ENCODE measurements around the gene FNBP1L.
"Not testable (repeated sequence)": the region's sequence is repeated elsewhere in the genome, so short reads cannot be mapped to it uniquely, and the experiment has no call there.

Gene FNBP1L

DNA sequence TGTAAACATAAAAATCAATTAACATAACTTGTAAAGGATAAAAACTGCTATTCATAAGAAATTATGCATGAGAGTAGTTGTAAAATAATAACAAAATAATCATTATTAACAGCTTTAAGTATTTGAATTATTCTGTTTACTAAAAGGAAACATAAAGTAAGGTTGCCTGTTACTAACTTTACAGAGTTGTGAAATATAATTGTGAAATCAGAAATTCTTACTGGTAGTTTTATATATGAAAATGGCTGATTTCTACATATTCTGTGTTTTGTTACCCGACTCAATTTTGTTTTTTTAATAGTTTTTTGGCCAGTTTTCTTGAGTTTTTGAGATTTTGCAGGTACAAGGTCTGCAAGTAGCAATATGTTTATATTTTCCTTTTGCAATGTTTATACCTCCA, 27.8 kb downstream of the FNBP1L start:
- Histone ChIP-seq H4K8ac (ENCODE audit: low read depth, low read length) (no peak overlapping the region), H2BK120ac (ENCODE audit: low read depth, low read length) (no peak overlapping the region), H3K79me1 (ENCODE audit: low read depth, low read length) (no peaks in the 10 kb centered on the region), H2AFZ (ENCODE audit: low read length) (no peak overlapping the region), H3K27me3 (ENCODE audit: control insufficient read depth in 3 of 3, insufficient read depth in 3 of 3, low read depth in 1 of 3, low read length in 3 of 3) (no peaks in the 10 kb centered on the region), H3K4me1 (ENCODE audit: control insufficient read depth in 2 of 2, insufficient read depth in 1 of 2, low read depth in 1 of 2, low read length in 2 of 2) (no peaks in the 10 kb centered on the region), H3K14ac (ENCODE audit: low read length) (no peak overlapping the region), H3K18ac (ENCODE audit: low read length) (no peak overlapping the region), H3K9ac (ENCODE audit: low read depth, low read length, poor library complexity) (no peak overlapping the region), H3K4me2 (ENCODE audit: insufficient read depth, low read length, poor library complexity, severe bottlenecking) (no peak overlapping the region), H2BK12ac (ENCODE audit: low read length) (no peak overlapping the region), H3K27ac (replicated peaks; ENCODE audit: low read length) (no peak overlapping the region), H2BK15ac (ENCODE audit: low read length) (no peak overlapping the region), H3K36me3 (replicated peaks in 1 of 2; ENCODE audit: control insufficient read depth in 2 of 2, insufficient read depth in 2 of 2, low read length in 2 of 2) (peaks cover 2% of the 10 kb centered on the region in 2 donors), H3K9me3 (replicated peaks in 1 of 2; ENCODE audit: control insufficient read depth in 2 of 2, insufficient read depth in 1 of 2, low read depth in 1 of 2, low read length in 2 of 2) (peaks cover 5 to 19% of the 10 kb centered on the region in 2 donors), H3K4me3 (ENCODE audit: low read length in 2 of 2) (no peak overlapping the region), H3K23ac (ENCODE audit: low read depth, low read length, poor library complexity) (no peak overlapping the region), H3K4ac (ENCODE audit: low read length) (no peak overlapping the region), H2AK5ac (ENCODE audit: low read depth, low read length) (no peak overlapping the region), H2BK5ac (ENCODE audit: low read length) (no peak overlapping the region), H4K91ac (ENCODE audit: low read depth, low read length, poor library complexity) (no peak overlapping the region)
- DNase-seq (ENCODE audit: low spot score), result no peak
- no CpG with 5 or more reads among the region's 1 CpG for WGBS, 2 donors (ENCODE audit: extremely low coverage in 2 of 2, insufficient read length in 2 of 2, insufficient replicate concordance in 1 of 2)

DNA sequence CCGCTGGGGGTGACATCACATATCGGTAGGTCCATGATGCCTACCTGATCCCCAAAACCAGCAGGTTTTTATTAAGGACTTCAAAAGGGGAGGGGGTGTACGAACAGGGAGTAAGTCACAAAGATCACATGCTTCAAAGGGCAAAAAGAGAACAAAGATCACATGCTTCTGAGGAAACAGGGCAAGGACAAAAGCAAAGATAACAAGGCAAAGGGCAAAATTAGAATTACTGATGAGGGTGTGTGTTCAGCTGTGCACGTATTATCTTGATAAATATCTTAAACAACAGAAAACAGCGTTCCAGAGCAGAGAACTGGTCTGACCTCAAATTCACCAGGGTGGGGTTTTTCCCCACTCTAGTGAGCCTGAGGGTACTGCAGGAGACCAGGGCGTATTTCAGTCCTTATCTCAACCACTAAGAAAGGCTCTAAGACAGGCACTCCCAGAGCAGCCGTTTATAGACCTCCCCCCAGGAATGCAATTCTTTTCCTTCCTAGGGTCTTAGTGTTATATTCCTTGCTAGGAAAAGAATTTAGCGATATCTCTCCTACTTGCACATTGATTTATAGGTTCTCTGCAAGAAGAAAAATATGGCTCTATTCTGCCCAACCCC, 31.3 kb downstream of the FNBP1L start:
- not testable (repeated sequence) for H3K36me3 ChIP-seq (replicated peaks in 1 of 2; ENCODE audit: control insufficient read depth in 2 of 2, insufficient read depth in 2 of 2, low read length in 2 of 2); H3K27me3 ChIP-seq (ENCODE audit: control insufficient read depth in 3 of 3, insufficient read depth in 3 of 3, low read depth in 1 of 3, low read length in 3 of 3); H3K18ac ChIP-seq (ENCODE audit: low read length); H3K14ac ChIP-seq (ENCODE audit: low read length); H2BK15ac ChIP-seq (ENCODE audit: low read length); H3K4me1 ChIP-seq (ENCODE audit: control insufficient read depth in 2 of 2, insufficient read depth in 1 of 2, low read depth in 1 of 2, low read length in 2 of 2); H4K8ac ChIP-seq (ENCODE audit: low read depth, low read length); DNase-seq (ENCODE audit: low spot score); H2AFZ ChIP-seq (ENCODE audit: low read length); H3K4me3 ChIP-seq (ENCODE audit: low read length in 2 of 2); H3K4me2 ChIP-seq (ENCODE audit: insufficient read depth, low read length, poor library complexity, severe bottlenecking); H3K23ac ChIP-seq (ENCODE audit: low read depth, low read length, poor library complexity); H3K79me1 ChIP-seq (ENCODE audit: low read depth, low read length); H3K27ac ChIP-seq (replicated peaks; ENCODE audit: low read length); H2BK5ac ChIP-seq (ENCODE audit: low read length); H3K4ac ChIP-seq (ENCODE audit: low read length); H2AK5ac ChIP-seq (ENCODE audit: low read depth, low read length); H3K9ac ChIP-seq (ENCODE audit: low read depth, low read length, poor library complexity); H2BK120ac ChIP-seq (ENCODE audit: low read depth, low read length); H2BK12ac ChIP-seq (ENCODE audit: low read length); H4K91ac ChIP-seq (ENCODE audit: low read depth, low read length, poor library complexity)
- peaks cover 5 to 19% of the 10 kb centered on the region in 2 donors for H3K9me3 ChIP-seq (replicated peaks in 1 of 2; ENCODE audit: control insufficient read depth in 2 of 2, insufficient read depth in 1 of 2, low read depth in 1 of 2, low read length in 2 of 2)
- no CpG with 5 or more reads among the region's 8 CpGs for WGBS, 2 donors (ENCODE audit: extremely low coverage in 2 of 2, insufficient read length in 2 of 2, insufficient replicate concordance in 1 of 2)

DNA sequence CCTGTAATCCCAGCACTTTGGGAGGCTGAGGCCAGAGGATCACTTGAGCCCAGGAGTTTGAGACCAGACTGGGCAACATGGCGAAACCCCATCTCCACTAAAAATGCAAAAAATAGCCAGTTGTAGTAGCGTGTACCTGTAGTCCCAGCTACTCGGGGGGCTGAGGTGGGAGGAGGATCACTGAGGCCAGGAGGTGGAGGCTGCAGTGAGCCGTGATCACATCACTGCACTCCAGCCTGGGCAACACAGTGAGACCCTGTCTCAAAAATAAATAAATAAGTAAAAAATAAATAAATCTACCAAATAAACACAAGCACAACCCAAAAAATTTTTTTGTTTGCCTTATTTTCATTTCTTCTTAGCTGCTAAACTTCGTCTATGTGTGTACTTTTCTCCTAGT, 34.0 kb downstream of the FNBP1L start:
- H3K4me3 ChIP-seq (ENCODE audit: low read length in 2 of 2); H3K4ac ChIP-seq (ENCODE audit: low read length): not testable (repeated sequence)
- H3K9me3 ChIP-seq (replicated peaks in 1 of 2; ENCODE audit: control insufficient read depth in 2 of 2, insufficient read depth in 1 of 2, low read depth in 1 of 2, low read length in 2 of 2), result peaks cover 5 to 13% of the 10 kb centered on the region in 2 donors

DNA sequence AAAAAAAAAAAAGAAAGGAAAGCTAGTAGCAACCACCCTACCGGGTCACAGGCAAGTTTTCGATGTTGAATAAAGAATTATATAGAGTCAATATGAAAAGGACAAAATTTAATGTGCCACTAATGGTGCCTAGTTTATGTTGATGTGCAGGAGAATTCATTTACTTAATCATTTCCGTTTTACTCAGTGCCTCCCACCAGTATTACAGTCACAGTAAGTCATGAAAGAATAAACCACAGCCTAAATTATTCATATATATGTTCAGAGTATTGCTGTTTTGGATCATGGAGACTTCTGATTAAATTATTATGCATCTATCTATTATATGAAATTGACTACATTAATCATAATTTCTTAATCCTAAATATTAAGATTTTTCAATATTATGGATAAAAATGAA, 35.3 kb downstream of the FNBP1L start:
- Histone ChIP-seq H3K9me3 (replicated peaks in 1 of 2; ENCODE audit: control insufficient read depth in 2 of 2, insufficient read depth in 1 of 2, low read depth in 1 of 2, low read length in 2 of 2) (peaks cover 3 to 13% of the 10 kb centered on the region in 2 donors), H3K18ac (ENCODE audit: low read length) (no peak overlapping the region), H2BK15ac (ENCODE audit: low read length) (no peak overlapping the region), H2AFZ (ENCODE audit: low read length) (no peak overlapping the region), H3K36me3 (replicated peaks in 1 of 2; ENCODE audit: control insufficient read depth in 2 of 2, insufficient read depth in 2 of 2, low read length in 2 of 2) (peaks cover under 1 to 4% of the 10 kb centered on the region in 2 donors), H3K79me1 (ENCODE audit: low read depth, low read length) (peaks cover 1% of the 10 kb centered on the region), H3K14ac (ENCODE audit: low read length) (no peak overlapping the region), H3K9ac (ENCODE audit: low read depth, low read length, poor library complexity) (no peak overlapping the region), H3K4me1 (ENCODE audit: control insufficient read depth in 2 of 2, insufficient read depth in 1 of 2, low read depth in 1 of 2, low read length in 2 of 2) (no peaks in the 10 kb centered on the region), H2BK120ac (ENCODE audit: low read depth, low read length) (no peak overlapping the region), H3K23ac (ENCODE audit: low read depth, low read length, poor library complexity) (no peak overlapping the region), H2AK5ac (ENCODE audit: low read depth, low read length) (no peak overlapping the region), H3K27ac (replicated peaks; ENCODE audit: low read length) (no peak overlapping the region), H4K91ac (ENCODE audit: low read depth, low read length, poor library complexity) (no peak overlapping the region), H2BK5ac (ENCODE audit: low read length) (no peak overlapping the region), H2BK12ac (ENCODE audit: low read length) (no peak overlapping the region), H4K8ac (ENCODE audit: low read depth, low read length) (no peak overlapping the region), H3K4ac (ENCODE audit: low read length) (no peak overlapping the region), H3K27me3 (ENCODE audit: control insufficient read depth in 3 of 3, insufficient read depth in 3 of 3, low read depth in 1 of 3, low read length in 3 of 3) (no peaks in the 10 kb centered on the region), H3K4me3 (ENCODE audit: low read length in 2 of 2) (no peak overlapping the region), H3K4me2 (ENCODE audit: insufficient read depth, low read length, poor library complexity, severe bottlenecking) (no peak overlapping the region)
- DNase-seq (ENCODE audit: low spot score), result no peak
- no CpG with 5 or more reads among the region's 3 CpGs for whole genome bisulfite sequencing, 2 donors (ENCODE audit: extremely low coverage in 2 of 2, insufficient read length in 2 of 2, insufficient replicate concordance in 1 of 2)

More for the DNA sequence above, 34.0 kb downstream of the FNBP1L start:
- not testable (repeated sequence) for H3K9ac ChIP-seq (ENCODE audit: low read depth, low read length, poor library complexity); H4K8ac ChIP-seq (ENCODE audit: low read depth, low read length); H2BK12ac ChIP-seq (ENCODE audit: low read length); H3K18ac ChIP-seq (ENCODE audit: low read length); H3K27me3 ChIP-seq (ENCODE audit: control insufficient read depth in 3 of 3, insufficient read depth in 3 of 3, low read depth in 1 of 3, low read length in 3 of 3); H2AFZ ChIP-seq (ENCODE audit: low read length); H4K91ac ChIP-seq (ENCODE audit: low read depth, low read length, poor library complexity); H2BK5ac ChIP-seq (ENCODE audit: low read length); H3K23ac ChIP-seq (ENCODE audit: low read depth, low read length, poor library complexity); H3K14ac ChIP-seq (ENCODE audit: low read length); H3K27ac ChIP-seq (replicated peaks; ENCODE audit: low read length); H3K79me1 ChIP-seq (ENCODE audit: low read depth, low read length); DNase-seq (ENCODE audit: low spot score); H3K36me3 ChIP-seq (replicated peaks in 1 of 2; ENCODE audit: control insufficient read depth in 2 of 2, insufficient read depth in 2 of 2, low read length in 2 of 2); H2BK15ac ChIP-seq (ENCODE audit: low read length); H3K4me1 ChIP-seq (ENCODE audit: control insufficient read depth in 2 of 2, insufficient read depth in 1 of 2, low read depth in 1 of 2, low read length in 2 of 2); H2BK120ac ChIP-seq (ENCODE audit: low read depth, low read length); H3K4me2 ChIP-seq (ENCODE audit: insufficient read depth, low read length, poor library complexity, severe bottlenecking); H2AK5ac ChIP-seq (ENCODE audit: low read depth, low read length)
- no CpG with 5 or more reads among the region's 5 CpGs for WGBS, 2 donors (ENCODE audit: extremely low coverage in 2 of 2, insufficient read length in 2 of 2, insufficient replicate concordance in 1 of 2)
